Stimulated activated naive B cell treated with anti-CD40 and anti-IgM and Interleukin-4, amounts not matched to agents 10 μg/mL and 1 μg/mL and 100 μg/mL, for 72 hours (primary cell): ENCODE measurements around the gene HOXA5.

Source experiments
- ATAC-seq, 2 donors: fragments of 150-1000 bp; cut with Tn5 transposase; replicated peaks; 2 replicates each; pipeline ENCODE4 v1.10.0; 2021; ENCODE audit warnings: moderate library complexity in 1 of 2
- DNase-seq: peaks from one replicate; pipeline ENCODE4 v3.0.0; 2021
- H3K27ac Mint-ChIP-seq: one replicate; pipeline ENCODE4 v1.8.0; 2022; ENCODE audit warnings: mild to moderate bottlenecking, mixed read lengths
- H3K27me3 Mint-ChIP-seq, 2 donors: one replicate each; pipeline ENCODE4 v1.8.0; 2022; ENCODE audit warnings: mixed read lengths in 2 of 2
- H3K36me3 Mint-ChIP-seq, 2 donors: one replicate each; pipeline ENCODE4 v1.8.0; 2022; ENCODE audit warnings: mixed read lengths in 2 of 2, mild to moderate bottlenecking in 1 of 2
- H3K4me1 Mint-ChIP-seq, 2 donors: one replicate each; pipeline ENCODE4 v1.8.0; 2022; ENCODE audit warnings: mixed read lengths in 2 of 2, mild to moderate bottlenecking in 1 of 2
- H3K4me3 Mint-ChIP-seq, 2 donors: one replicate each; pipeline ENCODE4 v1.8.0; 2022; ENCODE audit warnings: mild to moderate bottlenecking in 2 of 2, mixed read lengths in 2 of 2, moderate library complexity in 1 of 2
- H3K9me3 Mint-ChIP-seq, 2 donors: one replicate each; pipeline ENCODE4 v1.8.0; 2022; ENCODE audit warnings: mixed read lengths in 2 of 2, mild to moderate bottlenecking in 1 of 2

HOXA5 gene

GRCh38 chr7:27154901-27155815 is 11.7 kb upstream of the HOXA5 start:
- Mint-ChIP-seq H3K27ac (peak overlapping the region; percentile 91), H3K4me3 (peak overlapping the region; percentile 51 to 68), H3K36me3 (peaks cover 2 to 19% of the 10 kb centered on the region in 2 donors), H3K9me3 (peaks cover 3 to 4% of the 10 kb centered on the region in 2 donors), H3K27me3 (peaks cover 77 to 94% of the 10 kb centered on the region in 2 donors), H3K4me1 (peaks cover 38 to 72% of the 10 kb centered on the region in 2 donors)
- no peak for ATAC-seq
- DNase-seq = no peak

GRCh38 chr7:27154369-27154768 is 10.9 kb upstream of the HOXA5 start:
- H3K9me3 Mint-ChIP-seq = peaks cover 3 to 4% of the 10 kb centered on the region in 2 donors
- no peak for ATAC-seq
- peaks cover 2 to 19% of the 10 kb centered on the region in 2 donors for H3K36me3 Mint-ChIP-seq
- peaks cover 72 to 93% of the 10 kb centered on the region in 2 donors for H3K27me3 Mint-ChIP-seq
- peaks cover 37 to 69% of the 10 kb centered on the region in 2 donors for H3K4me1 Mint-ChIP-seq
- H3K4me3 Mint-ChIP-seq = peak overlapping the region in 1 of 2 donors; percentile 69
- DNase-seq = no peak
- peak overlapping the region; percentile 85 for H3K27ac Mint-ChIP-seq

DNA sequence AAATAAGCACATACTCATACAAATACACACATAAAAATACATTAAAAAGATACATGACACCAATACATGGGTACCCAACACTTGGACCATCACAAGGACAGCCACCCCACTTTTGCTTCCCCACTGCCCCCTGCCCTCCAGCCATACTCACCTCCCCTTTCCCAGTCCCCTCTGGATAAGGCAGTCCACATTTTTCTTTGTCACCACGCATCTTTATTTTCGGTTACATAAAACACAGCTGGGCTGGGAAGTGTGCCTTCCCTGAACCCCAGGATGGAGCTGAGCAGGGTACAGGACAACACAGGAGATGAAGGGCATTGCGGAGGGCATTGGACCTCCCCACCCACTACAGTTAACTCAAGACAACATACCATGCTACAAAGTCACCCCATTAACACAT is 10.0 kb upstream of the HOXA5 start:
- H3K4me3 Mint-ChIP-seq = no peak overlapping the region
- H3K27ac Mint-ChIP-seq = no peak overlapping the region
- ATAC-seq (no peak), DNase-seq (no peak)
- peaks cover 3 to 4% of the 10 kb centered on the region in 2 donors for H3K9me3 Mint-ChIP-seq
- H3K36me3 Mint-ChIP-seq = peaks cover 2 to 19% of the 10 kb centered on the region in 2 donors
- peaks cover 35 to 66% of the 10 kb centered on the region in 2 donors for H3K4me1 Mint-ChIP-seq
- peaks cover 66 to 93% of the 10 kb centered on the region in 2 donors for H3K27me3 Mint-ChIP-seq

GRCh38 chr7:27152816-27153442 is 9.4 kb upstream of the HOXA5 start:
- H3K4me3 Mint-ChIP-seq = no peak overlapping the region
- peaks cover 66 to 93% of the 10 kb centered on the region in 2 donors for H3K27me3 Mint-ChIP-seq
- H3K27ac Mint-ChIP-seq = no peak overlapping the region
- peaks cover 2 to 3% of the 10 kb centered on the region in 2 donors for H3K9me3 Mint-ChIP-seq
- no peak for DNase-seq
- ATAC-seq = no peak
- peaks cover 0 to 15% of the 10 kb centered on the region in 2 donors for H3K36me3 Mint-ChIP-seq
- peaks cover 37 to 66% of the 10 kb centered on the region in 2 donors for H3K4me1 Mint-ChIP-seq

- peaks cover 36 to 66% of the 10 kb centered on the region in 2 donors for H3K4me1 Mint-ChIP-seq
- H3K27me3 Mint-ChIP-seq = peaks cover 63 to 91% of the 10 kb centered on the region in 2 donors
- peak within 1 kb of the TSS; percentile 85 for H3K27ac Mint-ChIP-seq
- ATAC-seq (no peak), DNase-seq (no peak)
- peak within 1 kb of the TSS; percentile 78 to 80 for H3K4me3 Mint-ChIP-seq
- peaks cover 3% of the 10 kb centered on the region in 2 donors for H3K9me3 Mint-ChIP-seq
- peaks cover 0 to 11% of the 10 kb centered on the region in 2 donors for H3K36me3 Mint-ChIP-seq
These were observed 8.7 kb upstream of the HOXA5 start, which contains the start of gene HOXA3 for GRCh38 chr7:27151931-27152815. Gene HOXA3 (minus strand): TSS chr7:27152583. CDS start chr7:27110640, 41,943 bp downstream.

DNA sequence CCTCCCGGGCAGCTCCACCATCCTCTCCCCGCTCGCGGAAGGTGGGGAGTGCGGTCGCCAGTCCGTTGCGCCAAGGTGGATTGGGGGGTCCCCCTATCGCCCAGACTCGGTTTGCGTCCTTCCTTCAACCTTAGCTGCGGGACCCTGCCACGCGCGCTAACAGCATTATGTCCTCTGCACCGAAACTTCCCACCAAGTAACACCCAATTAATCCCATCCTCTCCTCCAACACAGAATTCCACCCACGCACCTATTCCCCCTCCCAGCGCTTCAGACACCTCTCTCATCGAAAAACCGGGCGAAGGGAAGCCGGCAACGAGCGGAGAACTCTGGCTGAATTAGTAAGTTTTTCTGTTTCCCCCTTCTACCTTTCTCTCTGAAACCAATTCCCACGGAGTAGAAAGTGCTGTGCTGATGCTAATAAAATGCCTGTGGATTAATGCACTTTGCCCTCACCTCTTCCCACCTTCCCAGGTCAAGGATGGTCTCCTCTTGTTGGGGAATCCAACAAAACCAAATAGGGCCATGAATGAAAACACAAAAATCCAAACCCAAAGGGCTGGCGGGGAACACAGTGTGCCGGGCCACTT is 8.0 kb upstream of the HOXA5 start:
- Mint-ChIP-seq H3K4me1 (peaks cover 38 to 64% of the 10 kb centered on the region in 2 donors), H3K4me3 (peak overlapping the region; percentile 78 to 80), H3K36me3 (peaks cover 0 to 11% of the 10 kb centered on the region in 2 donors), H3K27me3 (peaks cover 66 to 92% of the 10 kb centered on the region in 2 donors), H3K9me3 (peaks cover 3 to 4% of the 10 kb centered on the region in 2 donors), H3K27ac (peak overlapping the region; percentile 85)
- ATAC-seq = no peak
- no peak for DNase-seq

- H3K27ac Mint-ChIP-seq = peak overlapping the region; percentile 85
- H3K27me3 Mint-ChIP-seq = peaks cover 73 to 92% of the 10 kb centered on the region in 2 donors
- peaks cover 0 to 11% of the 10 kb centered on the region in 2 donors for H3K36me3 Mint-ChIP-seq
- peak; percentile 79 to 83 for ATAC-seq
- peak overlapping the region; percentile 78 to 80 for H3K4me3 Mint-ChIP-seq
- H3K9me3 Mint-ChIP-seq = peaks cover 3 to 4% of the 10 kb centered on the region in 2 donors
- peaks cover 38 to 57% of the 10 kb centered on the region in 2 donors for H3K4me1 Mint-ChIP-seq
- DNase-seq = peak; percentile 57
These were observed 7.3 kb upstream of the HOXA5 start for GRCh38 chr7:27150568-27151340.

DNA sequence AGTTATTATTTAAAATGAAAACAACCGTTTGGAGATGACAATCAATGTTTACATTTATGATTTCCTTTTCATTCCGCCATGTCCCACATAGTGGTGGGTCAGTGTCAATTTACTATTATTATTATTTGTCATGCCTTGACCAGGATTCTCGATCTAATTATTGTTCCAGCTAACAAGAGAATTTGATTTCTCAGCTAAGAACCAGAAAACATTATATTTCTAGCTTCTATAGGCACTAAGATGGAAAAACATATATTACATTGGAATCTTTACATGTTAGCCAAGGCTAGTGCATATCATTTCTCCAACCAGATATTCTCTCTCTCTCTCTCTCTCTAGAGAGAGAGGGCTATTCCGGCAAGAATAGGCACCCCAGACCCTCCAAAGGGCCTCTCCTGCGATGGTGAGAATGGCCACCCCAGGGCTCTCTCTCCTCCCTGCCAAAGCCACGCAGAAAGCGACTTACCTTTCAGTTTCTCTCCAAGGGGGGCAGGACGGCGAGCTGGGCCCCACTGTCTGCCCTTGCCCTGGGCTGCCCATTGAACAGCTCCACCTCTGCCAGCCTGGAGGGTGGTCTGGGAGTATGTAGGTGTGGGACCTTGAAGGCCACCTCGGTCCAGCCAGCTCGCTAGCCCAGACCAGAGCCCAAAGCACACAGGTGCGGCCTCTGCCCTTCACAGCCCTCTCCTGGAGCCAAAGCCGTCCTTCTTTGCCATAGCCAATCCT is 6.5 kb upstream of the HOXA5 start:
- Mint-ChIP-seq H3K4me3 (peak overlapping the region; percentile 78 to 80), H3K4me1 (peaks cover 38 to 51% of the 10 kb centered on the region in 2 donors), H3K9me3 (peaks cover 3 to 4% of the 10 kb centered on the region in 2 donors), H3K27ac (no peak overlapping the region), H3K27me3 (peaks cover 74 to 92% of the 10 kb centered on the region in 2 donors), H3K36me3 (peaks cover 0 to 7% of the 10 kb centered on the region in 2 donors)
- ATAC-seq (peak in 1 of 2 donors; percentile 15), DNase-seq (no peak)

GRCh38 chr7:27148756-27149641 is 5.5 kb upstream of the HOXA5 start:
- DNase-seq = no peak
- H3K27ac Mint-ChIP-seq = no peak overlapping the region
- H3K9me3 Mint-ChIP-seq = peaks cover 0 to 4% of the 10 kb centered on the region in 2 donors

GRCh38 chr7:27148031-27148755 is 4.7 kb upstream of the HOXA5 start:
- H3K27ac Mint-ChIP-seq = peak overlapping the region; percentile 88
- H3K4me1 Mint-ChIP-seq = peaks cover 36 to 43% of the 10 kb centered on the region in 2 donors
- DNase-seq = no peak
- H3K36me3 Mint-ChIP-seq = no peaks in the 10 kb centered on the region
- peaks cover 0 to 4% of the 10 kb centered on the region in 2 donors for H3K9me3 Mint-ChIP-seq
- no peak for ATAC-seq
- peaks cover 56 to 84% of the 10 kb centered on the region in 2 donors for H3K27me3 Mint-ChIP-seq
- H3K4me3 Mint-ChIP-seq = peak overlapping the region; percentile 77 to 83

More at GRCh38 chr7:27148756-27149641, 5.5 kb upstream of the HOXA5 start:
- H3K27me3 Mint-ChIP-seq = peaks cover 64 to 90% of the 10 kb centered on the region in 2 donors
- peak overlapping the region in 1 of 2 donors; percentile 77 for H3K4me3 Mint-ChIP-seq
- no peaks in the 10 kb centered on the region for H3K36me3 Mint-ChIP-seq
- H3K4me1 Mint-ChIP-seq = peaks cover 36 to 43% of the 10 kb centered on the region in 2 donors
- ATAC-seq = no peak
